ENCODE results near the gene IGSF9B.

IGSF9B gene

GRCh38 chr11:133902506-133902905 is 54.3 kb downstream of the IGSF9B start:
- no peak for DNase-seq (ENCODE audit: low read depth in 4 of 4, low spot score in 1 of 4)

GRCh38 chr11:133901999-133902398 is 54.8 kb downstream of the IGSF9B start:
- no peak for DNase-seq (ENCODE audit: low read depth in 4 of 4, low spot score in 1 of 4)

- no peak for DNase-seq (ENCODE audit: low read depth in 4 of 4, low spot score in 1 of 4)
These were observed 55.5 kb downstream of the IGSF9B start for GRCh38 chr11:133901316-133901715.

GRCh38 chr11:133900176-133901105 is 56.3 kb downstream of the IGSF9B start:
- no peak for DNase-seq (ENCODE audit: low read depth in 4 of 4, low spot score in 1 of 4)

DNA sequence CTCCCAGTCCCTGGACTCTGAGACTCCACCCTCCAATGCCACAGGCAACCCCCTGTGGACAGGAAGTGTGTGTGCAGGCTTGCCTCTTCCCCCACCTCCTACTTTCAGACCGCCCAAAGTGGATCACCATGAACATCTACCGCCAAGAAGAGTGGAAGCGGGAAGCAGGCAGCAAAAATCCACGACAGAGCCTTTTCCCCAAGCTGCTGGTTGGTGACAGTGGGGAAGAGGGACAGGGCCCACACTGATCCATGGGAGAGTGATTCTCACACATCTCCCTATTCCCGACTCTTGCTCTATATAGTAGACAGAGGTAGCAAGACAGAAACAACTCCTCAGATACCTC is 58.0 kb downstream of the IGSF9B start:
- no peak for DNase-seq (ENCODE audit: low read depth in 4 of 4, low spot score in 1 of 4)

DNA sequence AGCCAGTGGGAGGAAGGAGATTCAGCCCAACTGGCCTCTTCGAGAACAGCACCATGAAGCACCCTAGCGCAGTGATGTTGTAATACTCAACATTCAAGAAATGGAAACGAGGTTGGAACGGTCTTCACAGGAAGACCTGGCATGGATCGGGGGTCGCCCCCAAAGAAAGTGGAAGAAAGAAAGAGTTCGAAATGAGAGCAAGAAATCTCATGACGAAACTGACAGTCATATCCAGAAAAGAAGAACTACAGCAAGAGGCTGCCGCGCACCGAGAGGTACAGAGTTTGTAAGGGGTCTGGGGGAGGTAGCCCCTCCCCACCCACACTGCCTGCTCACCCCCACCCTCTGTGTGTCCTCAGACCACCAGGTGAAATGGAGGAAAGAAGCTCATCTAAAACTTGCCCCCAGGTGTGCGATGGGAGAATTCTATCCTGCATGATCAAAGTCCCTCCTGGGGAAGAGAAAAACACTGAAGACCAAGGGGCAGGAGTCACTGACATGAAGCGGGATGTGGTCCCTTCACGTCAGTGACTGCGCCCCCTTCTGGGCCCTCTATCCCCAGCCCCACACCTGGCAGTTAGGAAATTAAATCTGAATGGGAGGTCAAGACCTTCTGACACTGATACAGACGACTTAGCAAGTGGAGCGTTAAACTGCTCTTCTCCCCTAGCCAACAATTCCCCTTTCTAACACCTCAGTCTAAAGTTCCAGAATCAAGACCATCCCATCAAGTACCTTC is 58.6 kb downstream of the IGSF9B start:
- no peak for DNase-seq (ENCODE audit: low read depth in 4 of 4, low spot score in 1 of 4)

DNA sequence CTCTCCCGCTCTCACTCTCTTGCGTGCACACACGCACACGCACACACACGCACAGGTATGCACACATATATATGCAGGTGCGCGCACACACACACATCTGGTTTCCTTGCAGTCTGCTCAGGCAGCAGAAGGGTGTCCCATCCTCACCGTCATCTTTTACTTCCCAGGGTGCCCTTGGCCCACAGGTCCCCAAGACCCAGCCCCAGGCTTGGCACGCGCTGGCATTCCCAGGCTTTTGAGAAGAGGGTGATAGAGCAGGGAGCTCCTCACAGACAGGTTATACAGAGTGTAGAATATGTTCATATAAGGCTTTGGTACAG is 59.5 kb downstream of the IGSF9B start:
- no peak for DNase-seq (ENCODE audit: low read depth in 4 of 4, low spot score in 1 of 4)

DNA sequence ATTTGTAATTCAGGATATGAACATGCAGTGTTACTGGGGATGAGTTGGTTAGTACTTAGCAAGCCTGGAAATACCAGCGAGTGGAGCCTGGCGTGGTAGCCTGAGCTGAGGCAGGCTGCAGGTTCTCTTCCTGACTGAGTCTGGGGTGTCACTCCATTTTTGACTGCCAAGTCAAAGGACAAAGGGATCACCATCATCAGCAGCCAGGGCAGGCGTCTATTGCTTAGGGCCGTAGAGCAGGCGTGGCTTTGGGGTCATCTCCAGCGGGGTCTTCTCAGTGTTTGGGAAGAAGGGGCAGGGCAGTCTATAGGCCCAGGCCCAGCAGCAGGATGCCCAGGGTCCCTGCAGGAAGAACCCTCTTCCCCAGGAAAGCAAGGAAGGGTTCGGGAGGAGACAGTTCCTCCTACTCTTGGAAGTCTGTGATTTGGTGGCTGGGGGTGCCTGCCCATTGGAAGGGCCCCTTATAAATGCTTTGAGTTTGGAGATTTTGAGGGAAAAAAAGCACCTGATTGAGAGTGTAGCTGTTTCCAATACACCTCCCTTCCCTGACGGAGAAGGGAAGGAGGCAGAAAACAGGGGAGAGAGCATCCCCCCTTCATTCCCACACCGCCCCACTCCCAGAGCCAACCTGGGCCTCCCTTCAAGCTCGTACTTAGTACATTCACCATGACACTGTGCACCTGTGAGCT is 60.0 kb downstream of the IGSF9B start:
- no peak for DNase-seq (ENCODE audit: low read depth in 4 of 4, low spot score in 1 of 4)

- no peak for DNase-seq (ENCODE audit: low read depth in 4 of 4, low spot score in 1 of 4)
These were observed 60.7 kb downstream of the IGSF9B start for GRCh38 chr11:133896028-133896427.

DNA sequence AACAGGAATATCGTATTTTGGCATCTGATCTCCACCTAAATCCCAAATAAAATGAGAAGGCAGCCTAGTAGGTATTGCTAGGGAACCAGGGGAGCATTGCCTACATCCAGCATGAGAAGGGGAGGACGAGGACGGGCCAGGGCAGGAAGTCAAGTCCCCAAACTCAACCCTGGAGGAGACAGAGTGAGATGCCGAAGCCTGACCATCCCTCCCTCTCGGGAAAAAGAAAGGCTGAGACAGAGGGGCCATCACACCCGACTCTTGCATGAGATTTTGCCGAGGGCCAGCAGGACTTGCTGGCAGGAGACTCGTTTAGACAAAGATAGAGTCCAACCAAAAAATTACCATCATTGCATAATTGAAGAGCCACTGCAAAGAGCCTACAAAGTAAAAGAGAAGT is 61.2 kb downstream of the IGSF9B start:
- no peak for DNase-seq (ENCODE audit: low read depth in 4 of 4, low spot score in 1 of 4)

DNA sequence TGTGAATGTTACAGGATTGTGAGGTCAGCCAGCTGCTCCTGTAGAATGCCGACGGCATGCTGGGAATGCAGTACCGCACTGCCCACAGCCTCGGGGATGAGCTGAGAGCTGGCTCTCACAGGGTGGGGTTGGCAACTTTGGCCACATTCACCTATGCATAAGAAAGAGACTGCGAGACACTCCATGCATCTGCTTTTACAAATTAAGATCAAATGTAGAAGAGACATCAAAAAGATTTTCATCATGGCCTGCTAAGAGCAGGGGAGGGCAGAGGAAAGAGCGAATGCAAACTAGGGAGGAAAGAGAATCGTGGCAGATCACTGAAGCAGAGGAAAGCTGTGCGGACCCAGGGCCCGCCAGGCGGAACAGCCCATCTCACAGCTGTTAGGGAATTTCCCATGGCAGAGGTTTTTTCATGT is 61.7 kb downstream of the IGSF9B start:
- DNase-seq (ENCODE audit: low read depth in 4 of 4, low spot score in 1 of 4), result no peak

- DNase-seq (ENCODE audit: low read depth in 4 of 4, low spot score in 1 of 4), result no peak
These were observed 63.4 kb downstream of the IGSF9B start for GRCh38 chr11:133893381-133893780.

DNA sequence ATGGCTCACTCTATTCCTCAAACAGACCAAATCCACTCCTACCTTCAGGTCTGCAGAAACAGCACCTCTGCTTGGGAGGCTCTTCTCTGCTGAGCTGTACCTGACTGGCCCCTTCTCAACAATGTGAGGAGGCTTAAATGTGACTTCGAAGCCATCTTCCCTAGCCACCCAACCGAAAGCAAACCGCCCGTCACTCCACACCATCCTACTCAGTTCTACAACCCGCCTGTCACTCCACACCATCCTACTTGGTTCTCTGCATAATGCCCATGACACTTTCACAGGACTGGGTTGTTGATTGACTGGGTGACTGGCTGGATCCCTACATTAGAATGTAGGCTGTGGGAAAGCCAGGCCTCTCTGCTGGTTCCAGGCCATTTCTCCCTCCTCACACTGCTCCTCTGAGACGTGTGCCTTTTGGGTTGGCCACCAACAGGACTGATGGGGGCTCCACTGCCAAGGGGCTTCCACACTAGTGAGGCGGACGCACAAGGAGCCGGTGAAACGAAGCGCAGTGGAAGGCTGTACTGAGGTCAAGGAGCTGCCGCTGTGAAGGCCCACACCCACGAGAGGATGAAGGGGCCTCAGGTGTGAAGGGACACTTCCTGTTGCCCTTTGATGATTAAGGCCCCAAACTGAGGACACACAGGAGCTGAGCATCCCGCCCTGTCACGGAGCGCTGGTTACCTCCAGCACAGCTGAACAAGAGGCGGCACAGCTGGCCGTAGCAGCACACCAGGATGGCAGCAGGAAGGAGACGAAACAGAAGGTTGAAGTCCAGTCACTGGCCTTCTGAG is 64.0 kb downstream of the IGSF9B start:
- no peak for DNase-seq (ENCODE audit: low read depth in 4 of 4, low spot score in 1 of 4)

DNA sequence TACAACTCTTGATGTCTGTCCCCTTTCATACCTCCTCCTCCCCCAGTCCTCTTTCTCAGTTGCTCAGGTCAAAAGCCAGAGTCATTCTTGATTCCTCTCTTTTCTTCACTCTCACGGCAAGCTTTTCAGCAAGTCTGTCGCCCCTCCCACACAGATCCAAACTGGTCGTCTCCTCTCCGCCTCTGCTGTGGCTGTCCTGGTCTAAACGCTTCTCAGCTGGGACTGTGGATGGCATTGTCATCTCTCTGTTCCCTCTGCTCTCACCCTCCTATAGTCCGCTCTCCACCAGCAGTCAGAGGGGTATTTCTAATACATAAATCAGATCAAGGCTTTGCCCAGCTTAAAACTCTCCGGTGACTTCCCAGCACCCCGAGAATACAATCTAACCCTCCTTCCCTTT is 64.6 kb downstream of the IGSF9B start:
- no peak for DNase-seq (ENCODE audit: low read depth in 4 of 4, low spot score in 1 of 4)

GRCh38 chr11:133889893-133890292 is 66.9 kb downstream of the IGSF9B start:
- no peak for DNase-seq (ENCODE audit: low read depth in 4 of 4, low spot score in 1 of 4)

- DNase-seq (ENCODE audit: low read depth in 4 of 4, low spot score in 1 of 4), result no peak
These were observed 67.6 kb downstream of the IGSF9B start for GRCh38 chr11:133889188-133889587.

- DNase-seq (ENCODE audit: low read depth in 4 of 4, low spot score in 1 of 4), result no peak
These were observed 69.0 kb downstream of the IGSF9B start for GRCh38 chr11:133887692-133888332.

DNA sequence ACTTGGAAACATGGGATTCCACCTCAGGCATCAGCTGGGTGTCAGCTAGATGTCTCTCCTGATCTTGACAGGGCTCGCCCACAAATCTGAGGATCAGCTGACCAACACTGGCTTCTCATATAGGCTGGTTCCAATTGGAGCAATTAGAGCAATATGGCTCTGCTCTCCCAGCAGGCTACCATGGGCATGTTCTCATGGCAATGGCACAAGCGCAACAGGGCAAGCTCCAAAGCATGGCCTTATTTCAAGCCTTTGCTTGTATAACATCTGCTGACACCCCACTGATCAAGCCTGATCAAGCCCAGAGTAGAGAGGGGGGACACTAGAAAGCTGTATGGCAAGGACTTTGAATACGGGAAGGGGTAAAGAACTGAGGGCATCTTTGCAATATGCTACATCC is 70.7 kb downstream of the IGSF9B start:
- DNase-seq (ENCODE audit: low read depth in 4 of 4, low spot score in 1 of 4), result no peak

GRCh38 chr11:133872160-133872559 is 84.6 kb downstream of the IGSF9B start:
- no peak for DNase-seq (ENCODE audit: low read depth in 4 of 4, low spot score in 1 of 4)

DNA sequence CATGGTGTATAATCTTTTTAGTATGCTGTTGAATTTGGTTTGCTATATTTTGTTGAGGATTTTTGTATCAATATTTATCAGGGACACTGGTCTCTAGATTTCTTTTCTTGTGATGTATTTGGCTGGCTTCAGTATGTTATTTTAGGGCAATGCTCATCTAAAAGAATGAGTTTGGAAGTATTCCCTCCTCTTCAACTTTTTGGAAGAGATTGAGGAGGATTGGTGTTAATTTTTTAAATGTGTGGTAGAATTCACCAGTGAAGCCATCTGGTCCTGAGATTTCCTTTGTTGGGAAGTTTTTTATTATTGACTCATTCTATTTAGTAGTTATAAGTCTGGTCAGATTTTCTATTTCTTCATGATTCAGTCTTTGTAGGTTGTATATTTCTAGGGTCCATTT is 89.3 kb downstream of the IGSF9B start:
- no peak for DNase-seq (ENCODE audit: low read depth in 4 of 4, low spot score in 1 of 4)

GRCh38 chr11:133865466-133865865 is 91.3 kb downstream of the IGSF9B start:
- DNase-seq (ENCODE audit: low read depth in 4 of 4, low spot score in 1 of 4), result no peak
